NOMO-1 (cell line): ENCODE results near the gene STON1.
"Not testable (repeated sequence)": the region's sequence is repeated elsewhere in the genome, so short reads cannot be mapped to it uniquely, and the experiment has no call there.

Experiments
- DNase-seq, 2 experiments: peaks; one replicate each; lab custom pipeline; 2025; ENCODE audit not compliant: unreplicated experiment in 2 of 2; lab: John Stamatoyannopoulos, UW

The STON1 gene

GRCh38 chr2:48613211-48613610 lies 83.3 kb downstream of the STON1 start:
- DNase-seq: no peak

GRCh38 chr2:48614581-48614980 lies 84.6 kb downstream of the STON1 start:
- not testable (repeated sequence) for DNase-seq

- no peak for DNase-seq
Measured at GRCh38 chr2:48617618-48618017, 87.7 kb downstream of the STON1 start, which contains the start of gene GTF2A1L. GTF2A1L (plus strand) TSS chr2:48617856; CDS start chr2:48617875, 19 bp downstream.

GRCh38 chr2:48619526-48619925 lies 89.6 kb downstream of the STON1 start:
- no peak for DNase-seq

- DNase-seq: no peak
Measured at GRCh38 chr2:48620604-48621003, 90.7 kb downstream of the STON1 start.

GRCh38 chr2:48622691-48623090 lies 92.7 kb downstream of the STON1 start:
- DNase-seq: not testable (repeated sequence)

GRCh38 chr2:48624696-48625095 lies 94.7 kb downstream of the STON1 start:
- no peak for DNase-seq

GRCh38 chr2:48626047-48626446 lies 96.1 kb downstream of the STON1 start:
- DNase-seq: no peak

GRCh38 chr2:48633143-48633542 lies 103.2 kb downstream of the STON1 start:
- no peak for DNase-seq

GRCh38 chr2:48635786-48636185 lies 105.8 kb downstream of the STON1 start:
- no peak for DNase-seq

GRCh38 chr2:48638261-48638660 lies 108.3 kb downstream of the STON1 start:
- DNase-seq: no peak
